IPS-NIHi7 (cell line): ENCODE results near the gene PPP2R2D.

Experiments
- DNase-seq: peaks from one replicate; pipeline ENCODE4 v3.0.0; 2012; ENCODE audit warnings: mixed read lengths; ENCODE audit errors: extremely low spot score

Gene PPP2R2D

GRCh38 chr10:131928248-131929095, 27.7 kb downstream of the PPP2R2D start:
- no peak for DNase-seq

GRCh38 chr10:131929122-131929845, 28.5 kb downstream of the PPP2R2D start:
- peak; percentile 49 for DNase-seq

DNA sequence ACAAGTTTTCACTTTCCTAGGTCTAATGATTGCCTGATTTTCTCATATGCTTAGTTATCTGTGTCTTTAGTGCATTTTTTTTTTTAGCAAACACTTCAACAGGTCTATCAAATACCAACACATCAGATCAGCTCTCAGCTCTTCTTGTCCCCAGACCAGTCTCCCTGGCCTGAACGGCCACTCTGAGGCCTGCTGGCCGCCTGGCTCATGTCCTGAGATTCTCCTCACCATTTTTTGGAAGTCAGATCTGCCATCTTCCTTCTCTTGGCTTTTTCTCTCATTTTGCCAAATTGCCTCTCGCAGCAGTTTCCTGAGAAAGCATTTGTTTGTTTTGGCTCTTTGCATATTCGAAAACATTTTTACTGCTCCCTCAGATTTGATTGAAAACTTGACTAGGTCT, 29.3 kb downstream of the PPP2R2D start:
- DNase-seq = no peak

DNA sequence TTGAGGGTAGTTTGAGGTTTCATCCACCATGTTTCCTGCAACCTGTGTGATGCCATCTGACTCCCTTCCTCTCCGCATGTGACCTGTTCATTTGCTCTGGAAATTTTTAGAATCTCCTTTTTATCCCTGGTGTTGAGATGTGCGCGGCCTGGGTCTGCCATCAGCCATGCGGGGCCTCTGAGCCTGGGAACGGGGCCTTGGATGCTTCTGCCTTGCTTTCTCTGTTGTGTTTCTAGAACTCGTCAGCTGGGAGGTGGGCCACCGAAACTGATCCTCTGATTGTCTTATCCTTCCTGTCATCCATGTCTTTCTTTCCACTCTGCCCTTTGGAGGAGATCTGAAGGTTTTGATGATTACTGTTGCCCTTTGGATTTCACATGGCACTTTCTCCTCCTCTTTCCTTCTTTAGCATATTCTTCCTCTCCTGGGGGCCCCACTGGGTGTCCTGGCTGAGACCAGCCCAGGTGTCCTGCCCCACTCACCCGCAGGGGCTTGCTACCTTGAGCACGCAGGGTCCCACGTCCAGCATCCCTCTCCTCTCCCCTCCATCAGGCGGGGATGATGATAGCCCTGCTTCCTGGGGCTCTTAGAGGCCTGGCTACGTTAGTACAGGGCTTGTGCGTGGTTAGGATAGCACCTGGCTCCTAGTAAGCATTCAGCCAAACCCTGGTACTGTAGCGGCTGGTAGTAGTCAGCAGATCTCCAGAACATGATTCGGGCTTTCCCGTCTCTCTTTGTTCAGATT, 29.9 kb downstream of the PPP2R2D start:
- DNase-seq = no peak

- no peak for DNase-seq
These were observed 31.2 kb downstream of the PPP2R2D start for GRCh38 chr10:131931981-131932380.

DNA sequence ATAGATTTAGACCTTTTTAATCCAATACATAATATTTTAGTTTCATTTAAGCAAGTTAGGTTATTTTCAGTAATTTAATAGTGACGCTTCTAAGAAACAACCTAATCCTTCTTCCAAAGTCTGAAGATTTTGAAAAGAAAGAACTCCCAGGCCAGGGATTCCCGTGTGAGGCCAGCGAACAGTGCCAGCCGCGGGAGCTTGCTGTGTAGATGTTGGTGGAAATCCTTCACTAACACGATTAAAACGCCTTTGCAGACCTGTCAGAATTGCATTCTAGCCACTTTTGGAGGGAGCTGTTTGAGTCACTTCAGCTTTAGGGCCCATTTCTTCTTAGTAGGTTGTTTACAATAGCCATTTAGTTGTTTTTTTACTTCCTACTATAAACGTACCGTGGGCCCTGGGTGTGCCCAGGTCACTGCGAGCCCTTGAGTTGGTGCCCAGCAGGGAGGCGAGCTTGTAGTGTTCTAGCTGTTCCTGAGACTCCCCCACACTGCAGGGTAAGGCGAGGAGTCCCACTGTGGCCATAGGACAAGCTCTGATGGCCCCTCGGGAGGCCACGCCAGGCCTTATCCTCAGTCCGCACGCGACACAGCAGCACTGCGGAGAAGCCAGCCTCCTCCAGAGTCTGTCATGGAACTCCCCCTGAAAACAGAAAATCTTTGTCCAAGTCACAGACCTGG, 32.3 kb downstream of the PPP2R2D start:
- DNase-seq = no peak

DNA sequence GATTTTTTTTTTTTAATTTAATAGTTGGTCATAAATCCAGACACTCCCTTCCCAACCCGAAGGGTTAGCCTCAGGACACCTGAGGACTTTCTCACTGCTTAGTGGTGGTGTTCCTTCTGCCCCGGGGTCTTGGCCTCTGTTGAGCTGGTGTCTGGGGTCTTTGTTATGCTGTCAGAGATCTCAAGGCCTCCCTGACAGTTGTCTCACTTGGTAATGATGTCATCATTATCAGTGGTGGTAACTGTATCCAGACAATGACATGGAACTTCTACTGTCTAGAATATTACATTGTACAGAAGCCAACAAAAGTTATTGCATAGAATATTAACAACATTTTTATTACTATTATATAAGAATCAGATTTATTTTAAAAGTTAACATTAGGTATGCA, 32.9 kb downstream of the PPP2R2D start:
- DNase-seq = no peak

- DNase-seq = no peak
These were observed 34.0 kb downstream of the PPP2R2D start for GRCh38 chr10:131934769-131935168.

DNA sequence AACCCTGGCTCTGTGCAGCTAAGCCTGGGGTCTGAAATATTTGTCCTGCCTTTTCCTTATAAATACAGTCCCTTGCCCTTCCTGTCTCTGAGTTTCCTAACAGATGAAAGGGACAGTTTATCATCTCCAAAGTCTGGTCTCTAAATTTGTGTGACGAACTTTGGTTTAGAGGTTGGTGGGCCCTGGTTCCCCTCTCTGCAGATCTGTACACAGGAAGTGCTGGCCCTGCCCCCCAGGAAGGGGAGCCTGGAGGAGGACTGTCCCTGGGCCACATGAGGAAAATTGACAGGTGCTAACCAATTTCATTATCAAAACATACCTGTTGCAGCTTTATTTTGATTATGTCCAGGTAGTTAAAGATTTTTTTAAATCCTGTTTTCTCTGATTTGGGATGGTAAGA, 34.5 kb downstream of the PPP2R2D start:
- DNase-seq = no peak

DNA sequence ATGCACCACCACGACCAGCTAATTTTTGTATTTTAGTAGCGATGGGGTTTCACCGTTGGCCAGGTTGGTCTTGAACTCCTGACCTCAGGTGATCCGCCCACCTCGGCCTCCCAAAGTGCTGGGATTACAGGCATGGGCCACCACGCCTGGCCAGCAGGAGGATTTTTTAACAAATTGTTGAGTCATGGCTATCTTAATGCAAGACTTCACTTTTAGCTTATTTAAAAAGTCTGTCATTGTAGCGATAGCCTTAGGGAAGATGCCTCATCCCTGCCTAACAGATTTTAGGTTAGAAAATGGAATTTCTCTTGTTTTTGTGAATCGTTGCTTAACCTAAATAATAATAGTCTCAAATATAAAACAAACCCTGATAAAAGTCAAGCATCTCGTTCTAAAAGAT, 35.5 kb downstream of the PPP2R2D start:
- no peak for DNase-seq

GRCh38 chr10:131936736-131937135, 35.9 kb downstream of the PPP2R2D start:
- DNase-seq = no peak

DNA sequence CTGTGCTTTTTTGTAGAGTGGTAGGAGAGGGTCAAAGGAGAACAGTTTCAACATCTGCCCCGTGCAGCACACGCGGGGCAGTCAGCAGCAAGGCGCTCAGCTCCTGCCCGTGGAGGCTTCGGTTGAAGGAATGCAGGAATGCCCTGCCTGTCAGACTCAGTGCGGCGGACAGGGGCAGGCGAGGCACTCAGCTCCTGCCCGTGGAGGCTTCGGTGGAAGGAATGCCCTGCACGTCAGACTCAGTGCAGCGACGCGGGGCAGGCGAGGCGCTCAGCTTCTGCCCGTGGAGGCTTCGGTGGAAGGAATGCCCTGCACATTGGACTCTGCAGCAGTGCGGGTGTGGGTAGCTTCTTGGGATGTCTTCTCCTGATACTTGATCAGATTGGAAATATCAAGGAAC, 37.0 kb downstream of the PPP2R2D start:
- DNase-seq = no peak

- no peak for DNase-seq
These were observed 37.9 kb downstream of the PPP2R2D start for GRCh38 chr10:131938681-131939080.

DNA sequence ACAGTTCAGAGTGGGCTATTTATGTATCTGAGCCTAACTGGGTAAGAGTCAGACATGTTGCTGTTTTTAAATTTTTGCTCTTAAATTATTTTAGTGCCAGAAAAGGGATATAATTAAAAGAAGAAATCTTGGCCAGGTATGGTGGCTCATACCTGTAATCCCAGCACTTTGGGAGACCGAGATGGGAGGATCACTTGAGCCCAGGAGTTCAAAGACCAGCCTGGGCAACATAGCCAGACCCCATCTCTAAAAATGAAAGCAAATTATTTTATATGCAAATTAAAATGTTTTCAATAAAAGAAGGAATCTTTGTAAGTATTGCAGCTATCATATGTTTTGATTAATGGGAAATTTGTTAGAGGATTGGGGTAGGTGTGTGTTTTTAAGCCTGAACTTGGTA, 41.6 kb downstream of the PPP2R2D start:
- no peak for DNase-seq

DNA sequence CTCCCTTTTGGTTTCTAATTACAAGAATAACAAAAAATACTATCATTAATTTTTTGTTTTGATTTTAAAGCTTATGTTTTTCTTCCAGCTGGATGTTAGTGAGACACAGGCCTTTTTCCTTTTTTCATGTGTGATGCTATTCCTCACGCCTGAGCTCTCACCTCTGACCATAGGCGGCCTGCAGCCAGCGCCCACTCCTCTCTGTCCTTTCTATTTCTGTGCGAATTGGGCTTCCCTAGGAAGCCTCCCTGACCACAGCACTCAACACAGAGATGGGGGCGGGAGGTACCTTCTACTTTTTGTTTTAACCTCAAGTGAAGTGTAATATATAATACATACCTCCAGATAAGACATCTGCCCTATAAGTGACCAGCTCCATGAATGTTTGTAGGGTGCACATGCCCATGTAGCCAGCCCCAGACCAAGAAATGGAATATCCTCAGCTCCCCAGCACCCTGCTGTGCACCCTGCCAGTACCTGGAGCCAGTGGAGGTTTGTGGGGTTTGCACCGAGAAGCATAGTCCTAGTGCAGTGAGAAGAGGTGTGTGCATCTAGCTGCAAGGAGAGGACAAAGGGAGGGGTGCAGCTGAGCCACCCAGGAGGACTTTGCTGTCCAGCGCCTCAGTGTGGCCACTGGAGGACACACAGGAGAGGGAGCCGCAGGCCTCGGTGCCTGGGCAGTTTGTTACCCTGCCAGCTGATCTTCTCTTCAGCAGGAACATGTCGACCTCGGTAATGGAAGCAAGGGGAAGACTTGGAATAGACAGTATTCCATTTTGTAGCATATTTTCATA, 42.4 kb downstream of the PPP2R2D start:
- peak; percentile 87 for DNase-seq

DNA sequence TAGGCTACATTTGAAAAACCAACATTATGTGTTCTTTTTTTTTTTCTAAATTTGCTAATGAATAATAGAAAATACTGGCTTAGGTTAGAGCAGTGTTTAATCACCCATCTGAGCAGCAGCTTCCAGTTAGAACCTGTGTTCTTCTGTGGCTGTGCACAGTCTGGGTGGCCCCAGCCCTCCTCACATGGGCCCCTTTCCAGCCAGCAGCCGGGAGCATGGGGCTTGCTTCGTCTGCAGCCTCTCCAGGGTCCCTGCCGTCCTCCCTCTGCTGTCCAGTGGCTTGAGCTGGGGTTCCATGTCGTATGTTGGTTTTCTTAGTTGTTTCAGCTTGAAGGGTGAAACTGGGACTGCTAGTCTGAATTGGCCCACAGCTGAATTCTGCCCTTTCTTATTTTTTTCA, 43.6 kb downstream of the PPP2R2D start:
- DNase-seq = no peak

- DNase-seq = no peak
These were observed 44.3 kb downstream of the PPP2R2D start for GRCh38 chr10:131944976-131945695.

DNA sequence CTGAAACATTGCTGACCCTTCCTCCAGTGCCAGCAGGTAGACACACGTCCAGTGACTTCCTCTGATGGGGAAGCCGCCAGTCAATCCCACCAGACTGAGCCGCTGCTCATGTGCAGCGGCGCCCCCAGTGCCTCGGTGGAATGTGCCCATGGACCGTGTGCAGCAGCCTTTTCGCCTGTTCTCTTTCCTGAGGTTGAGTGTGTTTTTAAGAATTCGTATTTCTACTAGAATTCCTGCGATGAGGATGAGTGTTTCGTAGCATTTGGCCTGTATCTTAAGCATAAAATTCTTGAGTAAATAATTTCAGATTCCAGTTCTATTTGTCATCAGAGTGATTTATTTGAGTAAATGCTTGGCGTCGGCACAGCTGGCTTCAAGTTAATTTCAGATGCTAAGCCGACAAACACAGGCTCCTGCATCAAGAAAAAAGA, 45.5 kb downstream of the PPP2R2D start:
- no peak for DNase-seq

GRCh38 chr10:131946880-131947279, 46.1 kb downstream of the PPP2R2D start:
- DNase-seq = no peak

DNA sequence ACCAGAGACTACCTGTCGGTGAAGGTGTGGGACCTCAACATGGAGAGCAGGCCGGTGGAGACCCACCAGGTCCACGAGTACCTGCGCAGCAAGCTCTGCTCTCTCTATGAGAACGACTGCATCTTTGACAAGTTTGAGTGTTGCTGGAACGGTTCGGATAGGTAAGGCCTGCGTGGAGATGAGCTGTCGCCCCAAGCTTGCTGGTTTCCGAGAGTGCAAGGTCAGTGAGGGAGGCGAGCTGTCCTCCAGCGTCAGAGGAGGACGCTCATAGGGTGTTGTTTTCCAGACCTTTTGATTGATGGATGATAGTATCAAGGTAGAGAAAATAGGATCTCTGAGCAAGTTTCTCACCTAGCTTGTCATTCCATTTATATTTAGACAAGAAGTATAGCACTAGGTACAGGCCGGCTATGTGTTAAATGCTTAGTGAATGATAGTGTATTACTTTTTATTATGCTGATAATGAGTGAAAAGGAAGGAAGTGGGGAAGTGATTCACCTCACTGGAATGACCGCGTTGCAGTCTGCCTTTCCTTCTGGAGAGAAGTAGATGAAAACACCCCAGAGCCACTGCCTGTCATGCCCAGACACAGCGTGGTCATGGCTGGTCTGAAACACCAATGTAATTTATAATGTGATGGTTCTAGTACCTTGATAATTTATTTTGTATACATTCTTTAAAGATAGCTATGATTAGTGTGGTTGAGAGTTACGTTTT, 47.0 kb downstream of the PPP2R2D start:
- DNase-seq = no peak
